Kidney (tissue), 14 donors: ENCODE results near the gene RMDN2. TPM values are rescaled to one million over a fixed set of nuclear protein-coding genes. Genes with fewer than 3 reads are reported as not detected.

Source experiments
- DNase-seq, 5 donors: peaks; one replicate each; pipeline ENCODE4 v3.0.0-alpha.2; 2013 to 2020
- FAIRE-seq: peaks from 2 replicates; lab custom pipeline; 2012; peaks lifted over from hg19 to GRCh38; lab: Jason Lieb, UNC
- H3K27ac ChIP-seq, 2 donors: one replicate each; pipeline ENCODE4 v1.7.0; 2013; ENCODE audit warnings: low read depth in 2 of 2, low read length in 2 of 2, inconsistent platforms in 1 of 2
- H3K27me3 ChIP-seq: one replicate; pipeline ENCODE4 v1.7.1; 2013; ENCODE audit warnings: low read length, inconsistent platforms; ENCODE audit not compliant: control insufficient read depth, insufficient read depth
- H3K36me3 ChIP-seq, 3 donors: one replicate each; pipeline versions ENCODE4 v1.7.0 to v1.7.1; 2013; ENCODE audit warnings: low read length in 3 of 3, control low read depth in 1 of 3, inconsistent platforms in 1 of 3; ENCODE audit not compliant: insufficient read depth in 3 of 3, control insufficient read depth in 2 of 3
- H3K4me1 ChIP-seq, 3 donors: one replicate each; pipeline versions ENCODE4 v1.7.0 to v1.7.1; 2013; ENCODE audit warnings: low read length in 3 of 3, inconsistent platforms in 1 of 3, low read depth in 1 of 3; ENCODE audit not compliant: control insufficient read depth in 2 of 3, insufficient read depth in 2 of 3
- H3K4me3 ChIP-seq, 3 donors: one replicate each; pipeline versions ENCODE4 v1.7.0 to v1.8.1; 2013; ENCODE audit warnings: low read length in 3 of 3, control low read depth in 1 of 3, inconsistent platforms in 1 of 3
- H3K9ac ChIP-seq, 3 donors: one replicate each; pipeline versions ENCODE4 v1.7.0 to v1.7.1; 2013; ENCODE audit warnings: low read length in 3 of 3, control low read depth in 1 of 3, inconsistent platforms in 1 of 3
- H3K9me3 ChIP-seq, 3 donors: one replicate each; pipeline versions ENCODE4 v1.7.0 to v1.7.1; 2013; ENCODE audit warnings: low read length in 3 of 3, control low read depth in 1 of 3, inconsistent platforms in 1 of 3; ENCODE audit not compliant: control insufficient read depth in 2 of 3, insufficient read depth in 1 of 3
- intact Hi-C: fragments of 100-400 bp; cut with DNase I; formaldehyde crosslinking; loops from one replicate; pipeline ENCODE4 v1.11.1; 2022
- polyA plus RNA-seq: library from polyadenylated mRNA; stranded (reverse); fragments of 350-450 nt; fragmentation: Illumina TruSeq; extraction: RNeasy Lipid Tissue Mini Kit (QIAGEN cat#74804); gene quantifications from one replicate; pipeline ENCODE4 v1.2.3, GENCODE V29; 2014; ENCODE audit warnings: low read depth, low replicate concordance; ENCODE audit not compliant: insufficient read depth
- total RNA-seq: library from RNA; stranded (reverse); fragmentation: NEBNext Ultra II Directional; extraction: Animal tissue kit (Norgen Biotek cat#: 25700); gene quantifications from one replicate; pipeline ENCODE4 v1.2.1, GENCODE V29; 2021
- TF ChIP-seq, protein P1 (sequence below): IDR thresholded peaks from 3 replicates; pipeline ENCODE4 v1.5.1; 2012; ENCODE audit warnings: mild to moderate bottlenecking, moderate library complexity, borderline replicate concordance; ENCODE audit not compliant: insufficient read depth; ENCODE audit errors: extremely low read depth
- donor health status: control.
- donor health status: control.
- donor health status: control.
- donor health status: control.
- donor health status: control.
- donor health status: DM: yes; HTN: yes; CAD: no.
- donor health status: Normal renal cell carcinoma (clear cell type).

The RMDN2 gene
- total and polyA plus RNA-seq, 2 donors from 2014 or later: 7.9 to 10.5 TPM

DNA sequence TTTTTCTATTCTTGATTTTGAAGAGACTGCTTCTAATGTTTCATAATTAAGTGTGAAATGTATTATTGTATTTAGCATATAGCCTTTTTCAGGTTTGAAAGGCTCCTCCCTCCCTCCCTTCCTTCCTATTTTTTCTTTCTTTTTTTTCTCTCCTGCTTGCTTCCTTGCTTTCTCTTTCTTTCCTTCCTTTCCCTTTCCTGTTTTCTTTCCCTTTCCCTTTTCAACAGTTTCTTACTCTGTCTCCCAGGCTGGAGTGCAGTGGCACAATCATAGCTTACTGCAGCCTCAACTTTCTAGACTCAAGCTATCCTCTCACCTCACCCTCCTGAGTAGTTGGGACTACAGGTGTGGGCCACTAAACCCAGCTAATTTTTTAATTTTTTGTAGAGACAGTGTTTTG lies 44.6 kb downstream of the RMDN2 start:
- no peak for FAIRE-seq
- Histone ChIP-seq H3K4me1 (no peaks in the 10 kb centered on the region), H3K9me3 (no peaks in the 10 kb centered on the region), H3K36me3 (no peaks in the 10 kb centered on the region), H3K27ac (no peak overlapping the region), H3K27me3 (no peaks in the 10 kb centered on the region), H3K9ac (no peak overlapping the region), H3K4me3 (no peak overlapping the region)
- no peak for DNase-seq
- TF ChIP-seq, protein P1, sequence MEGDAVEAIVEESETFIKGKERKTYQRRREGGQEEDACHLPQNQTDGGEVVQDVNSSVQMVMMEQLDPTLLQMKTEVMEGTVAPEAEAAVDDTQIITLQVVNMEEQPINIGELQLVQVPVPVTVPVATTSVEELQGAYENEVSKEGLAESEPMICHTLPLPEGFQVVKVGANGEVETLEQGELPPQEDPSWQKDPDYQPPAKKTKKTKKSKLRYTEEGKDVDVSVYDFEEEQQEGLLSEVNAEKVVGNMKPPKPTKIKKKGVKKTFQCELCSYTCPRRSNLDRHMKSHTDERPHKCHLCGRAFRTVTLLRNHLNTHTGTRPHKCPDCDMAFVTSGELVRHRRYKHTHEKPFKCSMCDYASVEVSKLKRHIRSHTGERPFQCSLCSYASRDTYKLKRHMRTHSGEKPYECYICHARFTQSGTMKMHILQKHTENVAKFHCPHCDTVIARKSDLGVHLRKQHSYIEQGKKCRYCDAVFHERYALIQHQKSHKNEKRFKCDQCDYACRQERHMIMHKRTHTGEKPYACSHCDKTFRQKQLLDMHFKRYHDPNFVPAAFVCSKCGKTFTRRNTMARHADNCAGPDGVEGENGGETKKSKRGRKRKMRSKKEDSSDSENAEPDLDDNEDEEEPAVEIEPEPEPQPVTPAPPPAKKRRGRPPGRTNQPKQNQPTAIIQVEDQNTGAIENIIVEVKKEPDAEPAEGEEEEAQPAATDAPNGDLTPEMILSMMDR: no peak
- intact Hi-C loops: no loop called here

DNA sequence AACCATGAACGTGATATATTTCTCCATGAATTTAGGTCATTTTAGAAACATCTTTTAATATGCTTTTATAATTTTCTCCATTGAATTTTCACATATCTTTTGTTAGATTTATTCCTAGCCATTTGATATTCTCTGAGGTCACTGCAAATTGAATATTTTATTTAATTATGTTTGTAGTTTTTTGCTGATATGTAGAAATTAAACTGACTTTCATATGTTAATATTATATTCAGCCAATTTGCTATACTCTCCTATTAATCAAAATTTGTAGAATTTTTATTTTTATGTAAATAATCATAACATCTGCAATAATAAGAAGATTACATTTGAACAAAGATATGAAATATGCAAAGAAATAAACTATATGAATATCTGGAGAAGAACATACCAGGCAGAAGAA lies 46.9 kb downstream of the RMDN2 start:
- Histone ChIP-seq H3K9ac (no peak overlapping the region), H3K4me1 (no peaks in the 10 kb centered on the region), H3K27ac (no peak overlapping the region), H3K36me3 (no peaks in the 10 kb centered on the region), H3K9me3 (no peaks in the 10 kb centered on the region), H3K4me3 (no peak overlapping the region), H3K27me3 (no peaks in the 10 kb centered on the region)
- TF ChIP-seq, protein P1: no peak
- no peak for DNase-seq
- intact Hi-C loops: no loop called here
- FAIRE-seq: peak; percentile 41

- no peaks in the 10 kb centered on the region for H3K27me3 ChIP-seq
- FAIRE-seq (no peak), DNase-seq (no peak)
- H3K36me3 ChIP-seq: no peaks in the 10 kb centered on the region
- TF ChIP-seq, protein P1: no peak
- intact Hi-C loops: no loop called here
- no peak overlapping the region for H3K27ac ChIP-seq
- no peak overlapping the region for H3K9ac ChIP-seq
- no peaks in the 10 kb centered on the region for H3K4me1 ChIP-seq
- H3K9me3 ChIP-seq: no peaks in the 10 kb centered on the region
- peak overlapping the region in 2 of 3 donors; percentile 4 to 40 for H3K4me3 ChIP-seq
Measured at GRCh38 chr2:37973615-37974353, 48.7 kb downstream of the RMDN2 start.
